GM12878 (cell line): ENCODE measurements around the gene CSF2. TPM values are rescaled to one million over a fixed set of nuclear protein-coding genes. Genes with fewer than 3 reads are reported as not detected.

Source experiments
- ATAC-seq: fragments of 200-7000 bp; cut with Tn5 transposase; 3 replicates; pipeline ENCODE4 v1.9.1; 2020; ENCODE audit warnings: mild to moderate bottlenecking, moderate library complexity
- Bru-seq: library from RNA; stranded (reverse); fragments of 400-500 nt; gene quantifications from one replicate; lab custom pipeline; 2021; lab: Mats Ljungman, UMichigan
- BruChase-seq, 2 experiments: library from RNA; stranded (reverse); fragments of 400-500 nt; gene quantifications; one replicate each; lab custom pipeline; 2021; lab: Mats Ljungman, UMichigan
- BruUV-seq: library from RNA; stranded (reverse); fragments of 400-500 nt; replicated peaks from 2 replicates; lab custom pipeline; 2021; lab: Mats Ljungman, UMichigan
- CTCF ChIA-PET: fragments of 300-600 bp; sonication (Branson Sonifier 250); formaldehyde crosslinking; extraction: SDS; loops from one replicate; lab custom pipeline; 2021; ENCODE audit warnings: inconsistent platforms; lab: Yijun Ruan, JAX
- POLR2A ChIA-PET: fragments of 350-600 bp; formaldehyde crosslinking; extraction: SDS; loops from one replicate; lab custom pipeline; 2021; ENCODE audit warnings: inconsistent platforms; lab: Charles Lee
- RAD21 ChIA-PET: fragments of 300-600 bp; sonication (Branson Sonifier 250); formaldehyde crosslinking; loops from one replicate; lab custom pipeline; 2023; ENCODE audit warnings: antibody characterized with exemption; ENCODE audit not compliant: unreplicated experiment; lab: Charles Lee
- SMC1A ChIA-PET: fragments of 300-600 bp; sonication (Branson Sonifier 250); formaldehyde crosslinking; loops from one replicate; lab custom pipeline; 2023; ENCODE audit not compliant: unreplicated experiment, uncharacterized antibody; lab: Charles Lee
- DNase-seq: peaks from one replicate; pipeline ENCODE4 v3.0.0-alpha.2; 2011; ENCODE audit warnings: low read depth, low spot score
- FAIRE-seq: peaks from 3 replicates; lab custom pipeline; 2011; peaks lifted over from hg19 to GRCh38; lab: Jason Lieb, UNC
- H2AFZ ChIP-seq: 2 replicates; pipeline ENCODE4 v1.6.0; 2011; ENCODE audit warnings: low read depth, low read length, control low read depth; ENCODE audit not compliant: control insufficient read depth
- H3K27ac ChIP-seq: 2 replicates; pipeline ENCODE4 v1.5.1; 2011; ENCODE audit warnings: control low read depth; ENCODE audit not compliant: control insufficient read depth, insufficient read depth
- H3K27me3 ChIP-seq, 2 experiments: replicated peaks in 1 of 2; 2 replicates each; pipeline versions ENCODE4 v1.6.0 to v1.6.1; 2011; ENCODE audit warnings: low read length in 1 of 2; ENCODE audit not compliant: control insufficient read depth in 2 of 2, insufficient read depth in 2 of 2
- H3K36me3 ChIP-seq, 2 experiments: 2 replicates each; pipeline ENCODE4 v1.5.1; 2011; ENCODE audit warnings: low read length in 1 of 2; ENCODE audit not compliant: control insufficient read depth in 2 of 2, insufficient read depth in 2 of 2
- H3K4me1 ChIP-seq: 2 replicates; pipeline ENCODE4 v1.6.1; 2011; ENCODE audit warnings: mild to moderate bottlenecking, low read length, moderate library complexity, mixed read lengths; ENCODE audit not compliant: control insufficient read depth, insufficient read depth
- H3K4me2 ChIP-seq: 2 replicates; pipeline ENCODE4 v1.6.0; 2011; ENCODE audit warnings: control low read depth; ENCODE audit not compliant: control insufficient read depth, insufficient read depth
- H3K4me3 ChIP-seq: fragments of 200-600 bp; sonication (generic); 2 replicates; pipeline ENCODE4 v1.5.1; 2016
- H3K79me2 ChIP-seq: 2 replicates; pipeline ENCODE4 v1.6.0; 2011; ENCODE audit warnings: low read length; ENCODE audit not compliant: control insufficient read depth, insufficient read depth
- H3K9ac ChIP-seq: 2 replicates; pipeline ENCODE4 v1.8.0; 2011; ENCODE audit warnings: low read length, control low read depth, mixed read lengths; ENCODE audit not compliant: control insufficient read depth, insufficient read depth
- H3K9me3 ChIP-seq: replicated peaks from 3 replicates; pipeline ENCODE4 v1.5.1; 2011; ENCODE audit warnings: mild to moderate bottlenecking, low read length; ENCODE audit not compliant: control insufficient read depth, insufficient read depth
- H4K20me1 ChIP-seq: 2 replicates; pipeline ENCODE4 v1.6.0; 2011; ENCODE audit not compliant: control insufficient read depth, insufficient read depth
- BHLHE40 ChIP-seq, 2 experiments: fragments of 450-650 bp in 1 of 2; IDR thresholded peaks; 2 replicates each; pipeline ENCODE4 v1.6.1; 2011 to 2017; ENCODE audit warnings: low read depth in 2 of 2, borderline replicate concordance in 1 of 2, improper control_type of control experiment in 1 of 2, low read length in 1 of 2, mild to moderate bottlenecking in 1 of 2
- RUNX3 ChIP-seq: IDR thresholded peaks from 2 replicates; pipeline ENCODE4 v1.6.1; 2012; ENCODE audit warnings: low read length, inconsistent platforms
- WGBS: methylation state at CpG from one replicate; pipeline ENCODE4 v1.1.6; 2016; ENCODE audit warnings: low lambda C conversion rate; ENCODE audit not compliant: insufficient replicate concordance, insufficient coverage; ENCODE audit errors: missing lambda C conversion rate; 5-methylcytosine and 5-hydroxymethylcytosine counted together
- in situ Hi-C: fragments of 300-500 bp; cut with MboI; formaldehyde crosslinking; loops from 9 replicates; pipeline ENCODE4 v1.14.3; 2018; ENCODE audit warnings: mixed read lengths
- intact Hi-C: fragments of 100-400 bp; cut with micrococcal nuclease; formaldehyde crosslinking; loops from one replicate; pipeline ENCODE4 v1.14.2; 2022; ENCODE audit not compliant: unreplicated experiment
- long read RNA-seq, 2 experiments: library from polyadenylated mRNA; unstranded; transcript quantifications; one replicate each; pipeline ENCODE4 v2.0.0, GENCODE V29; 2019 to 2020
- polyA minus RNA-seq, 3 experiments: library from RNA; depleted of rRNA, polyadenylated mRNA; stranded (reverse); fragments of >200 nt; gene quantifications; 2 replicates each; pipeline ENCODE4 v1.2.3, GENCODE V29; 2011
- polyA plus RNA-seq, 11 experiments: library from polyadenylated mRNA; depleted of rRNA in 4 of 11; unstranded in 6 of 11; stranded (reverse) in 5 of 11; fragments of >200 nt; fragmentation: Nextera tagmentation in 4 of 11; fragmentation: Illumina TruSeq in 1 of 11; extraction: Ambion mirVana in 4 of 11; extraction: Trizol in 1 of 11; gene quantifications; 1 replicate in 1 of 11; 2 replicates in 10 of 11; pipeline versions ENCODE4 v1.2.1 to v1.2.3, GENCODE V29; 2011 to 2016; ENCODE audit warnings: inconsistent platforms in 2 of 11, missing spikeins in 2 of 11, low read depth in 1 of 11
- total RNA-seq, 4 experiments: library from RNA; depleted of rRNA in 3 of 4; stranded (reverse); fragments of >200 nt in 3 of 4; fragmentation: Illumina TruSeq in 1 of 4; extraction: Trizol in 1 of 4; gene quantifications; 2 replicates each; pipeline versions ENCODE4 v1.2.1 to v1.2.3, GENCODE V29; 2013 to 2021

Gene CSF2
- not detected in 2 replicates for total RNA-seq (2013; cell fraction: nucleolus; rRNA removed)
- total RNA-seq (2014; rRNA removed) (1.1 and 2.0 TPM in 2 replicates), total RNA-seq (2014; rRNA removed; fragmentation: Illumina TruSeq; extraction: Trizol) (0.81 and 0.83 TPM in 2 replicates), total RNA-seq (2021) (0.85 and 1.4 TPM in 2 replicates), polyA plus RNA-seq (2011; rRNA removed) (0.15 and 0.23 TPM in 2 replicates), polyA plus RNA-seq (2014; fragmentation: Illumina TruSeq; extraction: Trizol) (0.44 TPM in 1 of 2 replicates, not detected in the other), polyA plus RNA-seq (2014; fragmentation: Nextera tagmentation; extraction: Ambion mirVana) (under 1 TPM; 0.39 to 0.57 TPM), polyA plus RNA-seq (2014; rRNA removed) (1.1 and 2.0 TPM in 2 replicates), polyA plus RNA-seq (2016; fragmentation: Nextera tagmentation; extraction: Ambion mirVana) (not detected), polyA minus RNA-seq (2011; rRNA and poly(A)+ RNA removed) (0.41 TPM in 1 of 2 replicates, not detected in the other), Bru-seq, nascent RNA (not detected), BruChase-seq, experiment 1, labeled RNA remaining after a 6-hour chase (not detected), BruChase-seq, experiment 2, labeled RNA remaining after a 2-hour chase (percentile 1 among the genes with signal in this experiment)
- polyA plus RNA-seq (2011; ENCODE audit: low read depth), result not detected
- polyA plus RNA-seq (2011; cell fraction: cytosol; rRNA removed), result 0.20 and 0.25 TPM in 2 replicates
- 0.26 TPM in 1 of 2 replicates, not detected in the other for polyA plus RNA-seq (2011; cell fraction: nucleus; rRNA removed)
- polyA plus RNA-seq (2012), result not detected in 2 replicates
- polyA minus RNA-seq (2011; cell fraction: cytosol; rRNA and poly(A)+ RNA removed), result not detected in 2 replicates
- not detected in 2 replicates for polyA minus RNA-seq (2011; cell fraction: nucleus; rRNA and poly(A)+ RNA removed)
- long read RNA-seq, experiment 1, result 0 reads
- long read RNA-seq, experiment 2, result 0 reads

- Histone ChIP-seq H3K9ac (no peak within 1 kb of the TSS), H4K20me1 (no peaks in the 10 kb centered on the region), H3K79me2 (no peaks in the 10 kb centered on the region), H3K27me3 (no peaks in the 10 kb centered on the region), H3K4me1 (no peaks in the 10 kb centered on the region), H3K4me3 (no peak within 1 kb of the TSS)
- SMC1A ChIA-PET, result interaction anchor here (1.1 to 1.4 kb wide), 2 partner anchors 15 to 23 kb away, joined by 4 read pairs; no protein-coding TSS in a partner anchor
- WGBS, result 51% methylated on average over 12 of the region's 12 CpGs
- FAIRE-seq, result no peak
- TF ChIP-seq RUNX3 (peak; percentile 58; the same call in 1 of the 2 replicates), BHLHE40 (IDR thresholded peaks at IDR 0.05; ENCODE audit: borderline replicate concordance in 1 of 2, low read depth in 2 of 2, low read length in 1 of 2) (no peak)
- TF ChIP-seq, all 136 proteins: peak for 1
- POLR2A ChIA-PET, result interaction anchor here (1.1 kb wide), 1 partner anchor 19 kb away, joined by 3 read pairs; no protein-coding TSS in a partner anchor
- no peaks in the 10 kb centered on the region for H3K36me3 ChIP-seq
- DNase-seq (no peak), ATAC-seq (peak; percentile 35)
- CTCF ChIA-PET, result interaction anchor here (1.1 to 1.9 kb wide), 3 partner anchors 9 to 165 kb away, joined by 3 to 7 read pairs (median 4); no protein-coding TSS in a partner anchor
- RAD21 ChIA-PET, result interaction anchor here (0.6 to 1.3 kb wide), 5 partner anchors 8 to 811 kb away, joined by 3 to 4 read pairs (median 3); no protein-coding TSS in a partner anchor
- BruUV-seq, result no TSS peak
- in situ Hi-C loops (loop anchor here (10.0 kb wide), 1 partner anchor 431 kb away; no protein-coding TSS in a partner anchor), intact Hi-C loops (no loop called here)
- no peak within 1 kb of the TSS for H2AFZ ChIP-seq
- H3K4me2 ChIP-seq, result no peak within 1 kb of the TSS
- H3K27ac ChIP-seq, result no peak within 1 kb of the TSS
- H3K9me3 ChIP-seq, result no peaks in the 10 kb centered on the region
These were observed at the start of gene CSF2 for GRCh38 chr5:132073231-132074013. CSF2 (plus strand) TSS chr5:132073789; CDS start chr5:132073824, 35 bp downstream.
